Measurements from ENCODE around the gene ANGPTL4.
"Not testable (repeated sequence)": the region's sequence is repeated elsewhere in the genome, so short reads cannot be mapped to it uniquely, and the experiment has no call there.

The ANGPTL4 gene

GRCh38 chr19:8363803-8364771 is at the start of gene ANGPTL4:
Gene ANGPTL4, plus strand, starts transcription at chr19:8364155. Its CDS starts 167 bp downstream, at chr19:8364322.
- DNase-seq: peak; percentile 82

GRCh38 chr19:8314981-8315640 is 48.8 kb upstream of the ANGPTL4 start:
- not testable (repeated sequence) for DNase-seq

DNA sequence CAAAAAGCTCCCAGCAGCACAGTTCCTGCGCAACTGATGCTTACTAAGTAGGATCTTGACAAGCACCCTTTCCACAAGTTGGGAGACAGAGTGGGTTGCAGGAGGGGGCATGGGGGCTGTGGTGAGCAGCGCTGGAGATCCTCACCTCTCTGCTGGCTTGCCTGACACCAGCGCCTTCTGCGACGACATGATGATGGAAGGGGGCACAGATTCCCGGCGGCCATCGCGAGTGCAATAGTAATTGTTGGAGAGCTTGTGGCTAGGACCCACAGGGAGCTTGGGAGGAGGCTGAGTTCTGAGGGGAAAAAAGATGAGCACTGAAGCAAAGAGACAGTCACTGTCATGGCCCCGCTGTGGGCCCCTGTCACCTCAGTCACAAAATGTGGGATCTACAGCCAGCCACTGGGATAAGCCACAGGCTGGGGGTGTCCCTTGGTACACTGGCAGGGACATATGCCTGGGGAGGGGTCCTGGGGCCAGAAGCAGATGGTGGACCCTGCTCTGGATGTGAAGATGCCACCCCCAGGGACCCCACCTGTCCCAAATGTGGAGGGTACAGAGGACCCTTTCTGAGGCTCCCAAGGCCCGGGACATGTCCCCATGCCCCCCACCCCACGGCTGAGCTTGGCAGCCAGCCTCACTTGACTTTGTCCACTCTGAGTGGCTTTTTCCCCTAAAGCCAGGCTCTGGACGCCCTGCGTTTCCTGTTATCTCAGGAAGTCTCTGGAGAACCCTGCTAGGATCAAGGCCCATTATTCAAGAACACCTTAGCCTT is 47.4 kb upstream of the ANGPTL4 start:
- DNase-seq: no peak

DNA sequence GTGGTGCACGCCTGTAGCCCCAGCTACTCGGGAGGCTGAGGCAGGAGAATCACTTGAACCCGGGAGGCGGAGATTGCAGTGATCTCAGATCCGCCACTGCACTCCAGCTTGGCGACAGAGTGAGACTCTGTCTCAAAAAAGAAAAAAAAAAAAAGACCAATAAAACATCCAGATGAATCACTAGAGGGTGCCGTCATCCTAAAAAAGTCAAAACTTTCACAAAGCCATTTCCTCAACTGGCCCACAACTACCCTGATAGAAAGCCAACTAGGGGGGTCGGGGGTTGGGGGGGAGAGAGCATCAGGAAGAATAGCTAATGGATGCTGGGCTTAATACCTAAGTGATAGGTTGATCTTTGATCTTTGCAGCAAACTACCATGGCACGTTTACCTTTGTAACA is 45.1 kb upstream of the ANGPTL4 start:
- DNase-seq: not testable (repeated sequence)

DNA sequence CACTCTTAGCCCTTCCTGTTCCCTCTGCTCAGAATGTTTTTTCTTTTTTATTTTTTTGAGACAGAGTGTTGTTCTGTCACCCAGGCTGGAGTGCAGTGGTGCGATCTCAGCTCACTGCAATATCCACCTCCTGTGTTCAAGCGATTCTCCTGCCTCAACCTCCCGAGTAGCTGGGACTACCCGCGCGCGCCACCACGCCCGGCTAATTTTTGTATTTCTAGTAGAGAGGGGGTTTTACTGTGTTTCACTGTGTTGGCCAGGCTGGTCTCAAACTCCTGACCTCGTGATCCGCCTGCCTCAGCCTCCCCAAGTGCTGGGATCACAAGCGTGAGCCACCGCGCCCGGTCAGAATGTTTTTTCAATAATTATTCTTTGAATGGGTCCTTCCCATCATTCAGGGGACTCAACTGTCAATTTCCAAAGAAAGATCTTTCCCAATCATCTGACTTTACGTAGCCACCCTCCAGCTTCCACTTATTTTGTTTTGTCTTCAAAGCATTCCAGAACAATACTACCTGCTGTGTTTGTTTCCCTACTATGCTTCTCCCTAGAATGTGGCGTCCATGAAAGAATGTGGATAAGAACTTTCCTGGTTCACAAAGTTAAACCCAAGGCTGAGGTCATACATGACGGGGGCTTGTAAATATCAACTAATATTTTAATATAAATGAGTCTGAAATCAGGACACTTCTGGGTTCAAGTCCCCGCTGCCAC is 44.0 kb upstream of the ANGPTL4 start:
- DNase-seq: no peak

DNA sequence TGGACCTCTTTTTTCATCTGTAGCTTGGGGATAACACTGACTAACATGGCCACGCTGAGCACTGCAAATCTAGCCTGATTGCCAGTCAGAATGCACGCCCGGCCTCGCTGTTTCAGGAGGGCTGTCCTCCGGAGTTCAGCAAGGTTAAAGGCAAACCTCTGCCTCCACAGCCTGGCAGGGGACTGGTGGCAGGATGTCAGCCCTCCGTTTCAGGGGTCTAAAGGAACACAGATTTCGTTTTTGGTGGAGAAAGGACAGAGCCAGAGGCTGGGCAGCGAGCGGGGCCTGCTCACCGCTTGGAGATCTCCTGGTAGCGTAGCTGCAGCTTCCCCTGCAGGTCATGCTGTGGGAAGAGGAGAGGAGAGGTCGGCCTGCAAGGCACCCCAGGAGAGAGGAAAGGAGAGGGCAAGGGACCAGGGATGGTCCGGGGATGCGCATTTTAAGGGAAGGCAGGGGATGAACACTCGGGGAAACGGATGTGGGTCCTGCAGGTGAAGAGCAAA is 43.3 kb upstream of the ANGPTL4 start:
- DNase-seq: no peak

- DNase-seq: peak; percentile 99
These were observed 42.6 kb upstream of the ANGPTL4 start, which contains the start of the genes NDUFA7 and RPS28 for GRCh38 chr19:8321067-8321985. Gene NDUFA7, minus strand, starts transcription at chr19:8321375. Its CDS starts 17 bp downstream, at chr19:8321358. Gene RPS28, plus strand, starts transcription at chr19:8321496. Its CDS starts 35 bp downstream, at chr19:8321531.

DNA sequence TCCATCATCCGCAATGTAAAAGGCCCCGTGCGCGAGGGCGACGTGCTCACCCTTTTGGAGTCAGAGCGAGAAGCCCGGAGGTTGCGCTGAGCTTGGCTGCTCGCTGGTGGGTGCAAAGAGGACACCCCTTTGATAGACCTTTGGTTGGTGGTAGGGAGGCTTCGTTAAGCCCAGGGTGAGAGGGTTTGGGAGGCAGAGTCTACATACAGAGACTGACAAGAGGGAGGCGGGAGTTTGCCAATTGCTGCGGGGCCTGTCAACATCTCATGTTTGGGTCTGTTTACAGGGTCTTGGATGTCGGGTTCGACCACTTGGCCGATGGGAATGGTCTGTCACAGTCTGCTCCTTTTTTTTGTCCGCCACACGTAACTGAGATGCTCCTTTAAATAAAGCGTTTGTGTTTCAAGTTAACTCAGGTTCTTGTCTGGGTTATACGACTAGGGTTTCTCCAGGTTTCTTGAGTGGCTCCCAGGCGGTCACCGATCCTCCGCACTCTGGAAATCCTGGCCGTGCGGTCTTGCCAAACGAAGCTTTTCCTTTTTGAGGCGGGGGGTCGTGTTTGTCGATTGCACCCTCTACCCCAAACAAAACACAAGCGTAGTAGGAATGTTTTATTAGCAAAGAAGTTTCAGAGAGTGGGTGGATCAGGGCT is 41.8 kb upstream of the ANGPTL4 start:
- DNase-seq: no peak

GRCh38 chr19:8322638-8322997 is 41.3 kb upstream of the ANGPTL4 start:
- DNase-seq: no peak

DNA sequence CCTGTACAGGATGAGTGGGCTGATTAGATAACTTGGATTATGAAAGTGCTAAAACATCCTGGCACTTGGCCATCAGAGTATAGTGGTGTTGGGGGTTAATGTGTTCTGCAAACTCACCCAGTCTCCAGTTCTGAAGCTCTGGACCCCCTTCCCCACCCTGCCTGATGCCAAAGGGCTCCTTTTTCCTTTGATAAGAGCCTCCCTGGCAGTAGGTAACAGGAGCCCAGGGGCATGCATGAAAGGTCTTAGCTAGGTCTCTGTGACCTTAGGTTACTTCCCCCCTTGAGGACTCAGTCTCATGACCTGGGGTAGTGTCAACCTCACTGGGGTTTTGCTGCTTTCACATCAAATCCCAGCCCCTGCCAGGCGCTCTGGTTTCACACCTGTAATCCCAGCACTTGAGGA is 40.2 kb upstream of the ANGPTL4 start:
- no peak for DNase-seq

DNA sequence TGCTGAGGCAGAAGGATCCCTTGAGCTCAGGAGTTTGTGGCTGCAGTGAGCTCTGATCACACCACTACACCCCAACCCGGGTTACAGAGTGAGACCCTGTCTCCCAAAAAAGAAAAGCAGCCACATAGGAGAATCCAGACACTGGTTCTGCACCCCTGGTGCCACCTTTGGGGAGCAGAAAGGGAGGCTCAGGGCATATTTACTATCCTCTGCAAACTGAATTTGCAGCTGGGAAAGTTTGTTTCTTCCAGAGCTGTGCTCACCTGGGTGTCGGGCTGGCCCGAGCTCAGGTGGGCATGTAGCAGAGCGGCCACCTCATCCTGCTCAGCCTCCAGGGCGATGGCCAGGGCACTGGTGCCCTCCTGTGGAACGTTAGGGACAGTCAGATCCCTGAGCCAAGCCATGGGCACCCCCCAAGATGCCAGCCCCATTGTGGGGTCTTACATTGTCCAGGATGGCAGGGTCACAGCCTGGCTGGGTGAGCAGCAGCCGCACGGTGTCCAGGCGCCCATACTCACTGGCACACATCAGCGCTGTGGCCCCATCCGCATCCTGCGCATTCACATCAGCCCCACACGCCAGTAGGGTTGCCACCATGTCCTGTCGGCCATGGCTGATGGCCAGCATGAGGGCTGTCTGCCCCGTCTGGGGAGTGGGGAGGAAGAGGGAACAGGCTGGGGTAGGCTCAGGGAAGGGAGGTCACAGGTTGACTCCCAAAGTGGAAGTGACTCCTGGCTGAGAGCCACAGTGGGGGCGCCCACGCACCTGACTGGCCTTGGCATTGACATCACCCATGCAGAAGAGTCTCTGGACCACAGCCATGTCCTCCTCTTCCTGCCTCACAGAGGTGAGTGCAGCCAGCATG is 39.5 kb upstream of the ANGPTL4 start:
- DNase-seq: no peak

- DNase-seq: no peak
These were observed 38.5 kb upstream of the ANGPTL4 start for GRCh38 chr19:8325454-8325853.

DNA sequence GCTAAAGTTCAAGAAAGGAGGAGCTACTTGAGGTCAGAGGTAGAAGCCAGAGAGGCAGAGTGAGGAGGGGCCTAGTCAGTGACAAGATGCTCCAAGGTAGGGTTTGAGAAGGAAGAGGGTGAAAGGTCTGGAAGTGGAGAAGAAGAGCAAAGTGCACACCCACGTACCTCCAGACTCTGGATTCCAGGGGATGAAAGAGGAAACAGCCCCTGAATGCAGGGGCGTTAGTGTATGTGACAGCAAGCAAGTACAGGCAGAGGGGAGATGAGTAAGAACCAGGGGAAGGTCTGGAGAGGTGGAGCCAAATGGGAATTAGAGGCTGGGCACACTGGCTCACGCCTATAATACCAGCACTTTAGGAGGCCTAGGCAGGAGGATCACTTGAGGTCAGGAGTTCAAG is 34.0 kb upstream of the ANGPTL4 start:
- DNase-seq: no peak

GRCh38 chr19:8331263-8331845 is 32.6 kb upstream of the ANGPTL4 start:
- DNase-seq: no peak

DNA sequence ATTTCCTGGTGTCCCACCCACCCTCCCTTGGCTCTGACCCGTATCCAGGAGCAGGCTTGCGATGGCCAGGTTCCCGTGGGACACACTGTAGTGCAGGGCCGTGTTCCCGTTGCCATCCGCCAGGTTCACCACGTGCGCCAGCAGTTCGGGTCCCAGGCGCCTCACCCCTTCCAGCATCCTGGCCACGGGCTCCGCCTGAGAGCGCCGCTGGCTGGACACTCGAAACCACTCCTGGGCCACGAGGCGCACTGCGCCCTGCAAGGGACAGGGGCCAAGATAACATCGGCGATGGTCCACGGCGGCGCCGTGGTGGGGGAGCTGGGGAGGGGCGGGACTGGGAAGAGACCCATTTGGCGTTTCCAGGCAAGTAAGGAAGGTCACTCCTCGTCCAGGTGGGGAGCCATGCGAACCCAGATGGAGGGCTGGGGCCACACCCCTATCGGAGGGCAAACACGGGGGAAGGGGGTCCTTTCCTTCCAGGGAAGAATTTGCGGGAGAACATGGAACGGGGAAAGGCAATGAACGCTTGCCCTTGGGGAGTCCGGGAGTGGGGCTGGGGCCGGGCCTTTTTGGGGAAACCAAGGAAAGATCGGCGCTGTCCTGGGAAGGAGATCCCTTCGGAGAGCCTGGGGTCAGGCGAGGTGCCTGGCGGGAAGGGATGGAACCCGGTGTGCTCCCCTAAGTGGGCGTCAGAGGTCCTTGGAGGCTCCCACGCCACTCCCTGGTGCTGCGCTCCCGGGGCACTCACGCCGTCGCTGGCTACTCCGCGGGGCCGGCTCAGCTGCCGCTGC is 30.8 kb upstream of the ANGPTL4 start:
- no peak for DNase-seq

DNA sequence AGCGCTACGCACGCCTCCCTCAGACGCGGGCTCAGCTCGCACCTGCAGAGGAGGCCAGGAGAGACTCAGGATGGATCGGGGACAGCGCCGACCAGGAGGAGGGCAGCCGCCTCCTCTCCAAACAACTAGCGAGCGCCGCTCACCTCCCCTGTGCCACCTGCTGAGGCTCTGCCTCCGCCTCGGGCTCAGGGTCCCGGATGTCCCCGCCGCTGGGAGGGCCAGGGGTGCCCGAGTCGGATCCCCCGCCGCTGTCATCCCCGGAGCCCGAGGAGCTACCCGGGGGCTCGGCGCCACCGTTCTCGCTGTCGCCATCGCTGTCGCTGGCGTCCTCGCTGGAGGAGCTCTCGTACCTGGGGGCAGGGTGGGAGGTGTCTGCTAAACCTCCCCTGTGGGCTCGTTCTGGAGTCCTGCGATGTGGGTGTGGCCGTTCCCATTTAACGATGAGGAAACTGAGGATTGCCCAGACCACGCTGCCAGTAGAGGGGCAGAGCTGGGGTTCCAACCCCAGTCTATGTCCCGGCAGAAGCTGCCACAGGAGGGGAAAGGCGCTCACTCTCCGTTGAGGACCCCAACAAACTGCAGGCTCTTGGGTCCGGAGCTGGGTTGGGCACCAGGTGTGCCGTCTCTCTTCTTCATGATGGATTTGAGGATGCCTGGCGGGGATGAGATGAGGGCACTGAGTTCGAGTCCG is 30.0 kb upstream of the ANGPTL4 start:
- DNase-seq: no peak
